KMS-11 (cell line): Measurements from ENCODE around the gene ALS2CL.

Source experiments
- H2AFZ ChIP-seq: fragments of 200-600 bp; sonication (generic); 2 replicates; pipeline ENCODE4 v1.6.1; 2016; ENCODE audit warnings: antibody characterized with exemption, mixed run types, low read depth
- H3K27ac ChIP-seq: fragments of 200-600 bp; sonication (generic); 2 replicates; pipeline ENCODE4 v1.6.1; 2016; ENCODE audit warnings: mild to moderate bottlenecking, mixed run types
- H3K27me3 ChIP-seq: fragments of 200-600 bp; sonication (generic); 2 replicates; pipeline ENCODE4 v1.6.1; 2017; ENCODE audit warnings: mild to moderate bottlenecking, low read depth, mixed run types, moderate library complexity; ENCODE audit not compliant: insufficient read depth
- H3K36me3 ChIP-seq: fragments of 200-600 bp; sonication (generic); 2 replicates; pipeline ENCODE4 v1.6.1; 2017; ENCODE audit warnings: mild to moderate bottlenecking, mixed run types; ENCODE audit not compliant: insufficient read depth
- H3K4me1 ChIP-seq: fragments of 200-600 bp; sonication (generic); 2 replicates; pipeline ENCODE4 v1.6.1; 2016; ENCODE audit warnings: mild to moderate bottlenecking, low read depth, mixed run types; ENCODE audit not compliant: poor library complexity, severe bottlenecking
- H3K4me2 ChIP-seq: fragments of 200-600 bp; sonication (generic); 2 replicates; pipeline ENCODE4 v1.7.0; 2016; ENCODE audit warnings: mild to moderate bottlenecking, mixed run types
- H3K4me3 ChIP-seq: fragments of 200-600 bp; sonication (generic); IDR thresholded peaks from 2 replicates; pipeline ENCODE4 v1.6.1; 2017; ENCODE audit warnings: low read depth, low read length, mixed read lengths; ENCODE audit not compliant: insufficient read depth
- H3K79me2 ChIP-seq: fragments of 200-600 bp; sonication (generic); 2 replicates; pipeline ENCODE4 v1.6.1; 2016; ENCODE audit warnings: low read depth, mixed run types; ENCODE audit not compliant: insufficient read depth
- H3K9ac ChIP-seq: fragments of 200-600 bp; sonication (generic); 2 replicates; pipeline ENCODE4 v1.6.1; 2016; ENCODE audit warnings: mild to moderate bottlenecking, mixed run types
- H4K20me1 ChIP-seq: fragments of 200-600 bp; sonication (generic); 2 replicates; pipeline ENCODE4 v1.6.1; 2016; ENCODE audit warnings: mild to moderate bottlenecking, mixed run types; ENCODE audit not compliant: insufficient read depth
- TF ChIP-seq, protein P1 (sequence below): fragments of 200-600 bp; sonication (generic); conservative IDR thresholded peaks from 2 replicates; pipeline ENCODE4 v1.6.1; 2017; ENCODE audit warnings: low read depth, mild to moderate bottlenecking, antibody characterized with exemption, low read length, moderate library complexity, mixed read lengths

The ALS2CL gene

GRCh38 chr3:46711305-46711704 is 17.8 kb upstream of the ALS2CL start:
- Histone ChIP-seq H3K36me3 (no peaks in the 10 kb centered on the region), H3K9ac (no peak overlapping the region), H4K20me1 (no peaks in the 10 kb centered on the region), H3K27ac (no peak overlapping the region), H3K79me2 (no peaks in the 10 kb centered on the region), H3K4me3 (no peak overlapping the region), H3K4me1 (no peaks in the 10 kb centered on the region), H2AFZ (no peak overlapping the region), H3K4me2 (no peak overlapping the region), H3K27me3 (no peaks in the 10 kb centered on the region)
- TF ChIP-seq, protein P1, sequence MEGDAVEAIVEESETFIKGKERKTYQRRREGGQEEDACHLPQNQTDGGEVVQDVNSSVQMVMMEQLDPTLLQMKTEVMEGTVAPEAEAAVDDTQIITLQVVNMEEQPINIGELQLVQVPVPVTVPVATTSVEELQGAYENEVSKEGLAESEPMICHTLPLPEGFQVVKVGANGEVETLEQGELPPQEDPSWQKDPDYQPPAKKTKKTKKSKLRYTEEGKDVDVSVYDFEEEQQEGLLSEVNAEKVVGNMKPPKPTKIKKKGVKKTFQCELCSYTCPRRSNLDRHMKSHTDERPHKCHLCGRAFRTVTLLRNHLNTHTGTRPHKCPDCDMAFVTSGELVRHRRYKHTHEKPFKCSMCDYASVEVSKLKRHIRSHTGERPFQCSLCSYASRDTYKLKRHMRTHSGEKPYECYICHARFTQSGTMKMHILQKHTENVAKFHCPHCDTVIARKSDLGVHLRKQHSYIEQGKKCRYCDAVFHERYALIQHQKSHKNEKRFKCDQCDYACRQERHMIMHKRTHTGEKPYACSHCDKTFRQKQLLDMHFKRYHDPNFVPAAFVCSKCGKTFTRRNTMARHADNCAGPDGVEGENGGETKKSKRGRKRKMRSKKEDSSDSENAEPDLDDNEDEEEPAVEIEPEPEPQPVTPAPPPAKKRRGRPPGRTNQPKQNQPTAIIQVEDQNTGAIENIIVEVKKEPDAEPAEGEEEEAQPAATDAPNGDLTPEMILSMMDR = no peak

DNA sequence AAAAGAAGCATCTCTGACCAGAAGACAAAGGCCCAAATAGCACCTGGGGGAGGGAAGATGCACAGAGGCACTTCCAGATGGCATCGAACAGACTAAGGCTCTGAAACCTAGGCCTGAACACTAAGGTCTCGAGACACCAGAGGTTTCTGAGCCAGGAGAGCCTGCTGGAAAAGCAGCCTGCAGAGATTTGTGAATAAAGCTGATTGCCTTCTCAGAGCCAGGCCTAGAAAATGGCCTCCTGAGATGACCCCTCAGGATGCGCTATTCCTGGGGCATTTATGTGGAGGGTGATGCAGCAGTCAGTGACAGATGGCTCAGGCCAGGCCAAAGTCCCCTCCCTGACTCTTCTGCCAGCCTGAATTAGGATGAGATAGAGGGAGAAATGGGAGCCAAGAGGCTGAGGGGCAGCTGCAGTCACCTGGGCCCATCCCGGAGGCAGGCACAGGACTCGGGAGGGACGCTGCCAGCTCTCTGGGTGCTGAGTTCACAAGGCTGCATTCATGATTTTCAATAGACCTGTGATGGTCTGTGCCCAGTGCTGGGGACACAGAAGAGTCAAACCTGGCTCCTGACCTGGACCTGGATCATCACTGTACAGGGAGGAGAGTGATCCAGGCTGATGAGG is 17.3 kb upstream of the ALS2CL start:
- no peak overlapping the region for H2AFZ ChIP-seq
- H3K27me3 ChIP-seq = no peaks in the 10 kb centered on the region
- no peaks in the 10 kb centered on the region for H4K20me1 ChIP-seq
- no peak overlapping the region for H3K9ac ChIP-seq
- no peaks in the 10 kb centered on the region for H3K36me3 ChIP-seq
- H3K4me1 ChIP-seq = no peaks in the 10 kb centered on the region
- TF ChIP-seq, protein P1 = no peak
- no peaks in the 10 kb centered on the region for H3K79me2 ChIP-seq
- H3K4me3 ChIP-seq = no peak overlapping the region
- H3K27ac ChIP-seq = no peak overlapping the region
- no peak overlapping the region for H3K4me2 ChIP-seq

- no peak overlapping the region for H3K9ac ChIP-seq
- H3K36me3 ChIP-seq = no peaks in the 10 kb centered on the region
- TF ChIP-seq, protein P1 = no peak
- no peaks in the 10 kb centered on the region for H3K4me1 ChIP-seq
- no peaks in the 10 kb centered on the region for H3K79me2 ChIP-seq
- no peaks in the 10 kb centered on the region for H4K20me1 ChIP-seq
- no peak overlapping the region for H3K27ac ChIP-seq
- H3K4me3 ChIP-seq = no peak overlapping the region
- H2AFZ ChIP-seq = no peak overlapping the region
- H3K27me3 ChIP-seq = no peaks in the 10 kb centered on the region
- no peak overlapping the region for H3K4me2 ChIP-seq
Measured at GRCh38 chr3:46710229-46710628, 16.8 kb upstream of the ALS2CL start.

- Histone ChIP-seq H4K20me1 (no peaks in the 10 kb centered on the region), H3K27ac (no peak overlapping the region), H3K79me2 (no peaks in the 10 kb centered on the region), H3K27me3 (no peaks in the 10 kb centered on the region), H2AFZ (no peak overlapping the region), H3K9ac (no peak overlapping the region), H3K4me1 (no peaks in the 10 kb centered on the region), H3K4me3 (no peak overlapping the region), H3K36me3 (no peaks in the 10 kb centered on the region), H3K4me2 (no peak overlapping the region)
- TF ChIP-seq, protein P1 = no peak
Measured at GRCh38 chr3:46709721-46710120, 16.2 kb upstream of the ALS2CL start.
